Epidermal melanocyte (primary cell): Measurements from ENCODE around the gene RGR.
"Not testable (repeated sequence)": the region's sequence is repeated elsewhere in the genome, so short reads cannot be mapped to it uniquely, and the experiment has no call there.

Experiments used
- DNase-seq: peaks from one replicate; pipeline ENCODE4 v3.0.0; 2011; ENCODE audit warnings: low spot score; ENCODE audit not compliant: insufficient read length

Gene RGR

DNA sequence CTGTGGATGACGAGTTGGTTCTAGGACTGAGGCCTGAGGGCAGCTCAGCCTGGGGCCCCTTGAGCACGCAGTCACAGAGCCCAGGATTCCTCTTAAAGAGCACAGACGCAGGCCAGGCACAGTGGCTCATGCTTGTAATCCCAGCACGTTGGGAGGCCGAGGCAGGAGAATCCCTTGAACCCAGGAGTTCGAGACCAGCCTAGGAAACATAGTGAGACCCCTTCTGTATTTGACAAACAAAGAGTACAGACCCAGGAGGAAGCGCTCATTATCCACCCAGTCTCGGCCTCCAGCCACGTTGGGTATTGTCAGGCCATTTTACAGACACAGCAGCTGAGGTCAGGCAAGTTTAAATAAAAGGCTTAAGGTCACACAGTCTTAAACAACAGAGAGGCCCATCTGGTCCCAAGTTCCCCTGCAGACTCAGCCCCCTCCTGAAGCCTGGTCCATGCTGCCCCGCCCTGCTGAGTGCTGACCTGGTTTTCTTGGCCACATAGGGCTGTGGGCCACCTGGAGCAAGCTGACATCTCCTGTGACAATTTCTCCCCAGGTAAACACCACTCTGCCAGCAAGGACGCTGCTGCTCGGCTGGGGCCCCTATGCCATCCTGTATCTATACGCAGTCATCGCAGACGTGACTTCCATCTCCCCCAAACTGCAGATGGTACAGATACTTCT, 12.6 kb downstream of the RGR start:
- no peak for DNase-seq

DNA sequence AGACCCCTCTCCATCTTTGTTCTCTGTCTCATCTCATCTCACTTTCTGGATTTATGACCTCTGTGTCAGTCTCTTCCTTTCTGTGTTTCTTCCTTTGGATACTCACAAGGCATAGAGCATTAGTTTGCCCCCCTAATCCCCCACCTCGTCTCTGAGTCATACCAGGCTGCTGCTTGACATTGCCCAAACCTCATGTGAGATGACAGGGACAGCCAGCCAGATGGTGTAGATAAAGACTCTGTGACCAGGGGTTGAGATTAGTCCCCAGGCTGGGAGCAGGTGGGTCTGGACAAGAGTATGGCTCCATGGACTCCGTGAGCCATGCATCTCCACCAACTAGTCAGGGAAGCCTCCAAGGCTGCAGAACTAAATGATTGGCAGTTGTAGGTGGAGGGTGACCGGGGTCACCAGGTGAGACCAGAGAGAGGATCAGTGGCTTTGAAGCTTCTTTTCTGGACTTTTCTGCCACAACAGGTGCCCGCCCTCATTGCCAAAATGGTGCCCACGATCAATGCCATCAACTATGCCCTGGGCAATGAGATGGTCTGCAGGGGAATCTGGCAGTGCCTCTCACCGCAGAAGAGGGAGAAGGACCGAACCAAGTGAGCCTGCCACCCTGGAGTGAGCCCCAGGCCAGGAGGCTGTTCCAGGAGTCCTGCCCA, 13.3 kb downstream of the RGR start:
- no peak for DNase-seq

DNA sequence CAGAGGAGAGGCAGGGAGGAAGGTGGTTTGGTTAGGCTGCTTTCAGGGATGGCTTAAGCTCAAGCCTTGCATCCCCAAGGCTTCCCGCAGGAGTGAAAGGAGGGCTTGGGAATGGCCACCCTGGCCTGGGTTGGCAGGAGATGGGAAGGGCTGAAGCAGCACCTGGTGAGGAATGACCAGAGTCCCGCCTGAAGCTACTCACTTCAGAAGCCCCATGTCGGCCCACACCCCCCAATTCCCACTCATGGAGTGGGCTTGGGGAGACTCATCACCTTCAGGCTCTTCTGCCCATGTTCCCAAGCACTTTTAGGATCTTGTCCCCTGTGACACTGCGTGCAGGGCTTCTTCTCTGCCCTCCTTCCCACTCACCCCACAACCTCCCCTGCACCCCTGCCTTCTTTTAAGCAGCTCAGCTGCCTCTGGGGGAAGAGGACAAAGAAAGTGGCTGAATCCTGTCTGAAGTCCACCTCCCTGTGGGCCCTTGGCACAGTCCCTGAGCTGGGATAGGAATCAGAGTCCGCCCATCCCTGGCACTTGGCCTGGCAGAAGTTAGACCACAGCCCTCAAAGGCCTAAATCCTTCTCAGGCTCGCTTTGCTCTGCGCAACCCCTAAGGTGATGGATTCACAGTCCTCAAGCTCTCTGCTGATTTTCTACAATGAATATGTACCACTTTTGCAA, 16.5 kb downstream of the RGR start:
- no peak for DNase-seq

DNA sequence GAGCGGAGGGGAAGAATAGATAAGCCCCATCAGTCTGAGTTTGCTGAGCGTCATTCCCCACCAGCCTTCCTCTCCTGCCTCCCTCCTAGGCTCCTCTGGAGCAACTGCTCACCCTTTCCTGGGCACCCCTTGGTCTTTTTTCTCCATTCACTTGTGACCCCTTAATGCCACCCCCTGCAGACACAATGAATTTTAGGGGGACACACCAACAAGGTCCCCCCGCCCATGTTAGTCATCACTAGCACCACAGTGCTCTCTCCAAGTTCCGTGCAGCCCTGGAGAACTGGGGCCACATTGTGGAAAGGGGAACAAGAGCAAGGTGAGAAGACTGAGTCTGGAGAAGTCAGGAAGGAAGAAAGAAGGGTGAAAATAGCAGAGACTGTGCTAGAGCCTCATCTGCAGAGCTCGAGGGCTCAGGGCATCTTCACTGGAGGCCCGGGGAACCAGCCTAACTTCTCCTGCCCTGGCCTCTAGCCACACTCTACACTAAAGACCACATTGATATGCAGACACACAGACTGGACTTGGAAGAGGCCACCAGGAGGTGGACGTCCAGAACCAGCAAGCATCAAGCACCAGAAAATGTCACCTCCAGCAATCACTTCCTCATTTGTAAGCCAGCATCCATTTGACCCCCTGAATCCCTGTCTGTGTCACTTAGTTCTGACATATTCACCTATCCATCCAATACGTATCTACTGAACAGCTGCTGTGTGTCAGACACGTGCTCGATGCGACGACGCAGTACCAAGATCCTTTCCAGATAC, 17.5 kb downstream of the RGR start:
- DNase-seq: no peak

DNA sequence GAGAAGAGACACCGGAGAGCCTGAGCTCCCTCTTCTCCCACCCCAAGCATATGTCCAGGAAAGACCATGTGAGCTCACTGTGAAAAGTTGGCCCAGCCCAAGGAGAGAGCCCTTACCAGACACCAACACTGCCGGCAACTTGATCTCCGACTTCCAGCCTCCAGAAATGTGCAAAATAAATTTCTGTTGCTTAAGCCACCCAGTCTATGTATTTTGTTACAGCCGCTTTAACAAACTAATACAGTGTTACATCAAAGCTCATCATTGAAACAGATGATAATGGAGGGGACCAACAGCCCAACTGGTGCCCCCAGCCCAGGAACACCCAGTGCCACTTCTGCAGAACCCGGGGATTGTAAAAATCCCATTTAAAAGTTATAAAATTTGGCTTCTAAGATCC, 18.9 kb downstream of the RGR start:
- DNase-seq: no peak

DNA sequence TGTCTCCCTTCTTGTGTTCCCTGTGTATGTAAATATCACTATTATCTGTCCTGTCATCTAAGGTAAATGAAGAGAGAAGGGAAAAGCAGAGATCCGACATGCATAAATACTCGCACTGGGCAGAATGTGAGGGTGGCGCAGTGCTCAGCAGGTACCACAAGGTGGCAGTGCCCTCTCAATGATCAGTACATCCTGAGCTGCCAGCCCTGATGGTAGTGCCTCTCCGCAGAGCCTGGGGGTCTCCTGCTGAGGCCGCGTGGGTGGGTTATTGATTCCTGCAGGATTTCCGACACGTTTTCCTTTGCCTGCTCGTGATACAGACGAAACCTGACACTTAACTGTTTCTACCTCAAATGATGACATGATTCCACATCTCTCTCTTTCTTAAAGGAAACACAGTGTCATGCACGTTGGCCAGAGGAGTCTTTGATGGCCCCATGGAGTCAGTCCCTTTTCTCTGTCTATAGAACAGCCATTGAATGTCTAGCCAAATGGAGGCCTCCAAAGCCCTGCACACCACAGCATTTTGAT, 19.8 kb downstream of the RGR start:
- peak; percentile 41 for DNase-seq

DNA sequence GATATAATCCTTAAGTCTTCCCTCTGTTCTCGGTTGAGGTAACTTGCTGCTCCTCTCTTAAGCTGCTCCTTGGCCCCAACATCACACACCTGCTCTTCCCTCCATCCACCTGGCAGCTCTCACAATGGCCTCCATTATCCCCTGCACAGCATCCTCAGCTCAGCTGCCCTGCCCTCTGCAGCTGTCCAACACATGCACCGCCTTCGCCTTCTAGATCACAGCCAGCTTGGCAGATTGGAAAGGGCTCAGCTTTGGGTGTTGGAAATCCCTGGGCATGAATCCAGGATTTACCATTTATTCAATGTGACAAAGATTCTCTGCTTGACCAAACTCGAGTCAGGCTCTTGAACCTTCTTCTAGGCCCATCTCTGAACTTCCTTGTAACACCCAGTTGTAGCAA, 20.6 kb downstream of the RGR start:
- DNase-seq: no peak

DNA sequence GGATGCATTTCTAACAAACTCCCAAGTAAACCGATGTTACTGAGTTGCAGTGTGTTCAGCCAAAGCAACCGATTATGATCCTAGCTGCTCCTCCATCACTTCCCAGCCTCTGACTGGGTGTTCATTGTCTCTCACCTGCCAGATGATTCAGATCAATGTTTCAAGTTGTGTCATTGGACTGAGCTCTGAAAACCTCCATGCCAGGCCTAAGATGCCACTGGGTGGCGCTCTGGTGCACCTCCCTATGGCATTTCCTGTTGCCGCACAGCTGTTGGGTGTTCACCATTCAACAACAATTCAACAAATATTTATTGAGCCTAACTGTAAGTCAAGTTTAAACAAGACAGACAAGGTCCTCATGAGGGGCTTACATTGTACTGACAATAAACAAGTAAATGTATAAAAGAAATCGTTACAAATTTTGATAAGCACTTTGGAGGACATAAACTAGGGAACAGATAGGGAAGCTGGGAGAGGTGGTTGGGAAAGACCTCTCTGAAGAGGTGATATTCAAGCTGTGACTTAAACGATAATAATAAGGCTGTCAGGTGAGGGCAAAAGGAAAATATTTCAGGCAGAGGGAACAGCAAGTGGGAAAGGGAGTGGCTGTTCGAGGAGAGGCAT, 22.8 kb downstream of the RGR start:
- no peak for DNase-seq

DNA sequence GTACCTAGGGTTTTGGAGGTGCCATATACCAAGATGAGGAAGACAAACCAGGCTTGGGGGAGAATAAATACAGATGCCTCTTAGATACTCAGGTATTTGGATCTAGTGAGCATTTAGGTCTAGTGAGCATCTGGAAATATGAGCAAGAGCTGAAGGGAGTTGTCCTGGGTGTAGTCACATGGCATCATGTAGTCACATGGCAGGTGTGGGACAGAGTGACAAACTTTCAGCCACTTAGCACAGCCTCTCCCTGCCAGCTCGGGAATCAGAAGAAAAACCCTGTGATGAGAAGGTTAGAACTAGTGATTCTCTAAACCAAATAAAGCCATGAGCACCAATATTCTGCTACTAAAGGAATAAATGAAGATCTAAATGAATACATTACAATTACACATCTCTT, 24.3 kb downstream of the RGR start:
- no peak for DNase-seq

DNA sequence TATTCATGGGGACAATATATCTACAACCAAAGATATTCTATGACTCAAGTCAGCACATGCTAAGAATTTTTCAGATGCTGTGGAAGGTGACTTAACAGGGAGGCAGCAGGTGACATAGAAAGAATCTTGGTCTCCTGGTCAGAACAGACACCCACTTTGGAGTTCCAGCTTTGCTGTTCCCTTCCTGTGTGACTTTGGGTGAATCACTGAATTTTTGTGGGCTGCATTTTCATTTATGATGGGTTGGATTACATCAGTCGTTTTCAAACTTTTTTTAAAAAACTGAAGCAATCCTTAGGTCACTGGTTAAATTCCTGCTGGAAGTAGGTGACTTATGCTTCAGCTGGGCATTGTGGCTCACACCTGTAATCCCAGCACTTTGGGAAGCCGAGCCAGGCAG, 24.9 kb downstream of the RGR start:
- no peak for DNase-seq

DNA sequence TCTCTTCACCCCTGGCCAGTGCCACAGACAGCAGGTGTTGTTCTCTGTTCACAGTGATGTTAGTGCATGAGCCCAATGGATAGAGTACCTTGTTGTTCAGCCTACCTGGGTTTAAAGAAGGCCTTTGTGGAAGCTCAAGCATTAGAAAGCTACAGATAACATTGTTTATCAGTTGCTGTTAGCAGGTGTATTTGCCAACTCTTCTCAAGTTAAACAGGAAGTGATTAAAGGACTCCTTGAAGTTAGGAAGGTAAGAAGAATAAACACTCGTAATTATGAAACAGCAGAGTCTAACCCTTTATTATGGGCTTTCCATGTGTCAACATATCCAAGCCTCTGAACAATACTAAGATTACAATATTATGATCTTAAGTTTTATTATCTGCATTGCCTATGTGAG, 25.9 kb downstream of the RGR start:
- DNase-seq: no peak

DNA sequence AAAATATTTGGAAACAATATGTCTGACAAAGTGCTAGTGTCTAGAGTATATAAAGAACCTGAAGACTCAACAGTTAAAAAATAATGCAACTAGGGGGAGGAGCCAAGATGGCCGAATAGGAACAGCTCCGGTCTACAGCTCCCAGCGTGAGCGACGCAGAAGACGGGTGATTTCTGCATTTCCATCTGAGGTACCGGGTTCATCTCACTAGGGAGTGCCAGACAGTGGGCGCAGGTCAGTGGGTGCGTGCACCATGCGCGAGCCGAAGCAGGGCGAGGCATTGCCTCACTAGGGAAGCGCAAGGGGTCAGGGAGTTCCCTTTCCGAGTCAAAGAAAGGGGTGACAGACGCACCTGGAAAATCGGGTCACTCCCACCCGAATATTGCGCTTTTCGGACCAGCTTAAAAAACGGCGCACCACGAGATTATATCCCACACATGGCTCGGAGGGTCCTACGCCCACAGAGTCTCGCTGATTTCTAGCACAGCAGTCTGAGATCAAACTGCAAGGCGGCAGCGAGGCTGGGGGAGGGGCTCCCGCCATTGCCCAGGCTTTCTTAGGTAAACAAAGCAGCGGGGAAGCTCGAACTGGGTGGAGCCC, 35.1 kb downstream of the RGR start:
- DNase-seq: not testable (repeated sequence)

DNA sequence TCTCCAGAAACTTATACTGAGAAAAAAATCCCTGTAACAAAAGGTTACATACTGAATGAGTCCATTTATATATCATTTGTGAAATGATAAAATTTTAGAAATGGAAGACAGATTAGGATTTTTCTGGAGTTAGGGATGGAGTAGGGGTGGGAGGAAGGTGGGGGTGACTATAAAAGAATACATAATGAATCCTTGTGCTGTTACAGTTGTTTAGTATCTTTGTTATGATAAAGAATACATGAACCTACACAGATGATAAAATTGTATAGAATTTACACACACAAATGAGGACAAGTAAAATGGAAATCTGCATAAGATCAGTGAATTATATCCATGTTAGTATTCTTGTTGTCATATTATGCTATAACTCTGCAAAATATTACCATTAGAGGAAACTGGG, 41.8 kb downstream of the RGR start:
- DNase-seq: no peak

DNA sequence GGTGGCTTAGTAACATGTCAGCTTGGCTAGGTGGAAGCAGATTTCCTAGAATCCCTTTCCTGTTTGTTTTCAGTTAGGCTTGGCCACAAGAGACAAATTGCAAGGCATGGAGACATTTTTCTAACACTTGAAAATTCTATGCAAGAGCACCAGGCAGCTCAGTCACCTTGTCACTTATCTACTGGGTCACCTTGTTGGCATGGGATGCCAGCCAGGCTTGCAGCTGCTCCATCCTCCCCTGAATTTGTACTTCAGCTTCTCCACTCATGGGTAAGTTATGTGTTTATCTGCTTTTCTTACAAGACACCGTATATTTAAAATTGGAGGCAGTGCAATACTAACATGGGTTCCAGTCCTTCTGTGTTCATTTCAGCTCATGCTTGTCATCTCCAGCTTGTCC, 43.3 kb downstream of the RGR start:
- DNase-seq: no peak

DNA sequence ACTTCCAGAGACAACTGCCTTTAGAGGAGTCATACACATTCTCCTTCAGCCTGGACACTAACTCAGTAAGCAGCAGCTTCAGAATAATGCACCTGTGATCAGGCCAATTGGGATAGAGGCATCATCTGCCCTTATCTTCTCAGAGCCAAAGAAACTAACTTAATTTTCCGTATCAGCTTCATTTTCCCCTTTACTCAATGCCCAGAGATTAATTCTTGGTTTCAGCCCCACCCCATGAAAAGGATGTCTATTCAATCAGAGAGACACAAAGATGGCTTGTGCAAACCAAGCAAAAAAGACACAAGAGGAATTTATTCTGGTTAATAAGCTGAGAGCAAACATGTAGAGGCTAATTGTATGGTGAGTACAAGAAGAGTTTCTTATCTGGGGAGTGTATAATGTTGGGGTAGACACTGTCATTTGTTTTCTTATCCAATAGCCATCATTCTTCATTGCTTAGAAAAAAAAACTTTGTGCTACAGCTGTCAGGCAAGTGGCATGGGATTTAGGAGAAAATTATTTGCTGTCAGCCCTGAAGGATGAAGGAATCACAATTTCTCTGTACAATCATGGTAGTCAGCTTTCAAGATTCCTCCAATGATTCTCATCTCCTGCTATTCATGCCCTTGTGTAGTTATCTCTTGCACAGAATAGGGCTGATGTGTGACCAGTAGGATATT, 44.8 kb downstream of the RGR start:
- no peak for DNase-seq

DNA sequence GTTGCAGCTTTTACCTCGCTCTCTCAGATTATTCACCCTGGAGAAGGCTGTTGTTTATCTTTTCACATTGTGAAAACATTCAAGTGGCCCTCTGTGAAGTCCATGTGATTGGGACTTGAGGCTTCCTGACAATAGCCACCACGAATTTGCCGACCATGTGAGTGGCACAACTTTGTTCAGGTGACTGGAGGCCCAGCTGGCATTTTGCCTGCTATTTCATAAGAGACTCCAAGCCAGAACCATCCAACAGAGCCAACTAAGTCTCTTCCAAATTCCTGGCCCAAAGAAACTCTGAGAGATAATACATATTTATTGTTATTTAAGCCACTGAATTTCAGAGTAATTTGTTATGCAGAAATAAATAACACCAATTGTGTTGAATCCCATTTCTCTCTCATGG, 45.4 kb downstream of the RGR start:
- DNase-seq: no peak

DNA sequence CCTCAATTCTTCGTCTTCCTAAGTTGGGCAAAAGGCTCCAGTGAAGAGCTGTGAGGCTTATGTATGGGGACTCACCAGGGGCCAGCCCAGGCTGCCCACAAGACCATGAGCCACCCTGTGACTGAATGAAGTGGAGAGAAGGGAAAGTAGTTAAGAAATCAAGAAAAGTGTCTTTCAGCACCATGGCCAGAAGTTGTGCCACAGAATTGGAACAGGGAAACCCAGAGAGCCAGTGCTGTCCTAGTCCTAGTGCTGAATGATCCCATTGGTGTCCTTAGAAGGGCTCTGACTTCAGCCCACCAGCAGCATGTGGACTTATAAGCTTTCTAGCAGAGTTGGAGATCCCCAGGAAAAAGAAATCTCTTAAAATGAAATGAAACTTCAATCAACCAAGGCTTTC, 46.5 kb downstream of the RGR start:
- no peak for DNase-seq

DNA sequence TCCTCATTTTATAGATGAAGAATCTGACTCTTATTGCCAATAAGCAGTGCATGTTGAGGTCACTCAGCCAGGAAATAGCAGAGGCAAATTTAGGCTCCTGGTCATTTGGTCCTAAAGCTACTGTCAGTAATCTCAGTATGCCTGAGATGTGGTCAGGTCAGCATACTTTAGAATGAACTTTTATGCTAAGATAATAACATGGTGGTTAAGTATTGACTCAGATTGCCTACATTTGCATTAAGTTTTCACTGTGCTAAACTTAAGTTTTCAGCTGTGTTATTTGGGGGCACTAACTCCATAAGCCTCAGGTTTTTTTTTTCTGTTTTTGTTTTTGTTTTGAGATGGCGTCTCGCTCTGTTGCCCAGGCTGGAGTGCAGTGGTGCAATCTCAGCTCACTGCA, 47.6 kb downstream of the RGR start:
- DNase-seq: no peak

DNA sequence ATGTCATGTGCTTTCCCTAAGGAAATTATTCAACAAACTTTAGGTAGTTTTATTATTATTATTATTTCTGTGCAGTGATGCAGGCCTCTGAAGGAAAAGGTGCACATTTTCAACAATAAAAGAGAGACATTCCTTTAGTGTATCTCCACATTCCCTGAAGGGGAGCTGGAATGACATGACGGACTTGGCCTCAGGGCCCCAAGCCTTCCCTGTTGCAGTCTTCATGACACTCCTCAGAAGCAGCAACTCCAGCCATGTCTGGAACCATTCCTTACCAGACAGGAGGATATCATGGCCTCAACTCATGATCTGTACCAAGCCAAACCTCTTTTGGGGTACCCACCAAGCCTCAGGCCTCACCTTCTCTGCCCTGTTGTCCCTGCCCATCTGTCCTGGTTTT, 48.3 kb downstream of the RGR start:
- no peak for DNase-seq

DNA sequence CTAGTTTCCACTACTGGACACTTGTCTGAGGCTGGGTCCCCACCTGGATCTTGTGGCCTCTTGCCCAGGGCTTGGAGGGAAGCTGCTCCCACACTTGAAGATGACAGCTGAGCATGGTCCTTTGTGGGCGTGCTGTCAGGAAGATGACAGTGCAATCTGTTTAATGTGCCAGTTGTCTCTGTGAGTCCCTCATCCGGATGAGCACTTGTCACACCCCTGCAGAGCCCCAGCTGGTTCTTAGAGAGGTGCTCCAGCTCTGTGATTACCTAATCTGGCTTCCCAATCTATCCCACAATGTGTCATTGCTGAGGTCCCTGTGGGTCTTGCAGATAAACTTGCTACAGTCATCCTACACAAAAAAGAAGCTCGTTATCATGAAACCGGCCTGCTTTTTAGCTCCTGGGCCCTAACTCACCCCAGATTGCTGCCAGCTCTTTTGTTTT, 48.7 kb downstream of the RGR start:
- no peak for DNase-seq
